Endometrial microvascular endothelial cells (primary cell): ENCODE data around the gene SLC4A11. TPM values are rescaled to one million over a fixed set of nuclear protein-coding genes. Genes with fewer than 3 reads are reported as not detected.
"Not testable (repeated sequence)": the region's sequence is repeated elsewhere in the genome, so short reads cannot be mapped to it uniquely, and the experiment has no call there.

Experiments
- in situ Hi-C: cut with HindIII; loops from 2 replicates; pipeline ENCODE4 v1.10.0; 2017; ENCODE audit warnings: low sequenced_read_pairs, low pct_unique_long_range_greater_than_20kb; ENCODE audit errors: inconsistent ontology term
- total RNA-seq: library from RNA; depleted of rRNA; stranded (reverse); fragments of >200 nt; gene quantifications from one replicate; pipeline ENCODE4 v1.2.3, GENCODE V29; 2015; ENCODE audit errors: inconsistent ontology term

SLC4A11 gene
- total RNA-seq, 1 donor from 2014 or later: 1.3 TPM

GRCh38 chr20:3187861-3188260 lies 51.1 kb downstream of the SLC4A11 start:
- in situ Hi-C loops: not testable (repeated sequence)

GRCh38 chr20:3183896-3184612 lies 54.9 kb downstream of the SLC4A11 start:
- in situ Hi-C loops: no loop called here

DNA sequence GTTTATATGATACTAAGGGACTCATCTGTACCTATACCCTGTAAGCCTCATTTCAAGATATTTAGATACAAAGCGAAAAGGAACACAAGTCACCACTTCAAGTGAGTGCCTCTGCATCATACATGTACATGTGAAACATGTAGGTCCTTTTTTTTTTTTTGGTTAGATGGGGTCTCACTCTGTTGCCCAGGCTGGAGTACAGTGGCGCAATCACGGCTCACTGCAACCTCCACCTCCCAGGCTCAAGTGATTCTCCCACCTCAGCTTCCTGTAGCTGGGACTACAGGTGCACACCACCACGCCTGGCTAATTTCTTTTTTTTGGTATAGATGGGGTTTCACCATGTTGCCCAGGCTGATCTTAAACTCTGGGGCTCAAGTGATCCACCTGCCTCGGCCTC lies 56.6 kb downstream of the SLC4A11 start:
- in situ Hi-C loops: not testable (repeated sequence)

DNA sequence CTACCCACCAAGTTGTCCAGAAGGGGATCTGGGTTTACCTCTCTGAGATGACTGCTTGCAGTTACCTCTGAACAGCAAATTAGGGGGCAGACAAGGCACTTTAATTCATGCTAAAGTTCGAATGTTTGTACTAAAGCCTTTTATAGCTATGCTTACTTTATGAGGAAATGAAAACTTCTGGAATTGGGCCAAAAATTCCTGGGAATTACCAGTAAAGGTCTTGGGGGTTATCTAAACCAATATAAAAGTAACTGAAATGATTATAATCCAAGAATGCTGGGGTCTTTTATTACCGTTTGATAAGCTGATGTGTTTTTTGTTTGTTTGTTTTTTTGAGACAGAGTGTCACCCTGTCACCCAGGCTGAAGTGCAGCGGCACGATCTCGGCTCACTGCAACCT lies 57.7 kb downstream of the SLC4A11 start:
- in situ Hi-C loops: no loop called here

- in situ Hi-C loops: no loop called here
Observed at GRCh38 chr20:3180319-3180718, 58.7 kb downstream of the SLC4A11 start.

GRCh38 chr20:3177746-3178485 lies 61.1 kb downstream of the SLC4A11 start:
- in situ Hi-C loops: no loop called here

Other genes with a start within 250 kb of the SLC4A11 start
- gene GNRH2, start 195.6 kb downstream of the SLC4A11 start, total RNA-seq: not detected
- gene MRPS26, start 193.1 kb downstream of the SLC4A11 start, total RNA-seq: 46.9 TPM
- gene OXT, start 167.6 kb downstream of the SLC4A11 start, total RNA-seq: not detected
- not detected for gene AVP, start 154.5 kb downstream of the SLC4A11 start, total RNA-seq
- gene FASTKD5, start 79.3 kb downstream of the SLC4A11 start, total RNA-seq: 23.8 TPM
- gene UBOX5, start 79.3 kb downstream of the SLC4A11 start, total RNA-seq: 1.4 TPM
- 1.8 TPM for gene LZTS3, start 65.6 kb downstream of the SLC4A11 start, total RNA-seq
- 56.7 TPM for gene DDRGK1, start 34.5 kb downstream of the SLC4A11 start, total RNA-seq
- 90.0 TPM for gene ITPA, start 29.7 kb downstream of the SLC4A11 start, total RNA-seq
- 10.4 TPM for gene DNAAF9, start 168.5 kb upstream of the SLC4A11 start, total RNA-seq
- 22.8 TPM for gene ATRN, start 231.8 kb upstream of the SLC4A11 start, total RNA-seq